ENCODE measurements around the gene WDR55.

WDR55 gene

GRCh38 chr5:140678993-140679392 is 14.3 kb downstream of the WDR55 start:
- TF ChIP-seq CTCF (IDR thresholded peaks at IDR 0.05; ENCODE audit: low read depth, low read length) (no peak), EZH2phosphoT487 (IDR thresholded peaks at IDR 0.05; ENCODE audit: low read depth) (no peak)
- H3K36me3 ChIP-seq (replicated peaks; ENCODE audit: low read depth, low read length): peaks cover 5% of the 10 kb centered on the region
- H2AFZ ChIP-seq (ENCODE audit: low read depth, low read length): no peak overlapping the region
- H3K4me1 ChIP-seq (ENCODE audit: low read length): no peaks in the 10 kb centered on the region
- H3K9me3 ChIP-seq (ENCODE audit: insufficient read depth, low read length): no peaks in the 10 kb centered on the region
- H3K27ac ChIP-seq (ENCODE audit: low read length): no peak overlapping the region
- no peak overlapping the region for H3K9ac ChIP-seq (ENCODE audit: low read length)
- H3K27me3 ChIP-seq (ENCODE audit: low read depth, low read length): no peaks in the 10 kb centered on the region
- H3K4me3 ChIP-seq (ENCODE audit: low read length): no peak overlapping the region
- no peaks in the 10 kb centered on the region for H3K79me2 ChIP-seq (ENCODE audit: low read length)
- H3K4me2 ChIP-seq (ENCODE audit: low read length): no peak overlapping the region
- H4K20me1 ChIP-seq (ENCODE audit: insufficient read depth, low read length): no peaks in the 10 kb centered on the region

- Histone ChIP-seq H3K27ac (ENCODE audit: low read length) (0 out of 2 replicates have a peak overlapping the region, but pooled peaks have one; percentile 44), H2AFZ (ENCODE audit: low read depth, low read length) (no peak overlapping the region; the same call in 1 of the 2 replicates), H3K36me3 (replicated peaks; ENCODE audit: low read depth, low read length) (peaks cover 5% of the 10 kb centered on the region), H3K4me3 (ENCODE audit: low read length) (peak overlapping the region; percentile 98), H3K79me2 (ENCODE audit: low read length) (peaks cover 39% of the 10 kb centered on the region), H3K9ac (ENCODE audit: low read length) (peak overlapping the region; percentile 89), H3K9me3 (ENCODE audit: insufficient read depth, low read length) (no peaks in the 10 kb centered on the region), H3K4me1 (ENCODE audit: low read length) (peaks cover 10% of the 10 kb centered on the region), H4K20me1 (ENCODE audit: insufficient read depth, low read length) (no peaks in the 10 kb centered on the region), H3K4me2 (ENCODE audit: low read length) (peak overlapping the region; percentile 94), H3K27me3 (ENCODE audit: low read depth, low read length) (no peaks in the 10 kb centered on the region)
- TF ChIP-seq EZH2phosphoT487 (IDR thresholded peaks at IDR 0.05; ENCODE audit: low read depth): no peak
- no peak for TF ChIP-seq CTCF (IDR thresholded peaks at IDR 0.05; ENCODE audit: low read depth, low read length)
These were observed 25.8 kb downstream of the WDR55 start for GRCh38 chr5:140690376-140690932.

GRCh38 chr5:140690941-140691924 is 26.5 kb downstream of the WDR55 start, which contains the start of the genes HARS1 and HARS2:
Gene HARS1, minus strand, starts transcription at chr5:140691370. Its CDS starts 66 bp downstream, at chr5:140691304.
Gene HARS2, plus strand, starts transcription at chr5:140691455. Its CDS starts 194 bp downstream, at chr5:140691649.
- peaks cover 8% of the 10 kb centered on the region for H3K36me3 ChIP-seq (replicated peaks; ENCODE audit: low read depth, low read length)
- H3K79me2 ChIP-seq (ENCODE audit: low read length): peaks cover 39% of the 10 kb centered on the region
- peak within 1 kb of the TSS; percentile 82 for H2AFZ ChIP-seq (ENCODE audit: low read depth, low read length)
- peaks cover 10% of the 10 kb centered on the region for H3K4me1 ChIP-seq (ENCODE audit: low read length)
- peak within 1 kb of the TSS; percentile 44 for H3K27ac ChIP-seq (ENCODE audit: low read length)
- no peaks in the 10 kb centered on the region for H3K9me3 ChIP-seq (ENCODE audit: insufficient read depth, low read length)
- H3K4me2 ChIP-seq (ENCODE audit: low read length): peak within 1 kb of the TSS; percentile 94
- H3K4me3 ChIP-seq (ENCODE audit: low read length): peak within 1 kb of the TSS; percentile 98
- TF ChIP-seq CTCF (IDR thresholded peaks at IDR 0.05; ENCODE audit: low read depth, low read length): no peak
- no peak for TF ChIP-seq EZH2phosphoT487 (IDR thresholded peaks at IDR 0.05; ENCODE audit: low read depth)
- no peaks in the 10 kb centered on the region for H3K27me3 ChIP-seq (ENCODE audit: low read depth, low read length)
- H3K9ac ChIP-seq (ENCODE audit: low read length): peak within 1 kb of the TSS; percentile 89
- H4K20me1 ChIP-seq (ENCODE audit: insufficient read depth, low read length): no peaks in the 10 kb centered on the region

GRCh38 chr5:140694276-140694675 is 29.6 kb downstream of the WDR55 start:
- no peak overlapping the region for H3K4me3 ChIP-seq (ENCODE audit: low read length)
- no peaks in the 10 kb centered on the region for H4K20me1 ChIP-seq (ENCODE audit: insufficient read depth, low read length)
- H3K4me2 ChIP-seq (ENCODE audit: low read length): no peak overlapping the region
- H3K79me2 ChIP-seq (ENCODE audit: low read length): peaks cover 39% of the 10 kb centered on the region
- H2AFZ ChIP-seq (ENCODE audit: low read depth, low read length): no peak overlapping the region
- H3K9ac ChIP-seq (ENCODE audit: low read length): no peak overlapping the region
- no peak for TF ChIP-seq CTCF (IDR thresholded peaks at IDR 0.05; ENCODE audit: low read depth, low read length)
- TF ChIP-seq EZH2phosphoT487 (IDR thresholded peaks at IDR 0.05; ENCODE audit: low read depth): no peak
- peaks cover 24% of the 10 kb centered on the region for H3K36me3 ChIP-seq (replicated peaks; ENCODE audit: low read depth, low read length)
- H3K4me1 ChIP-seq (ENCODE audit: low read length): peaks cover 10% of the 10 kb centered on the region
- H3K27me3 ChIP-seq (ENCODE audit: low read depth, low read length): no peaks in the 10 kb centered on the region
- no peaks in the 10 kb centered on the region for H3K9me3 ChIP-seq (ENCODE audit: insufficient read depth, low read length)
- no peak overlapping the region for H3K27ac ChIP-seq (ENCODE audit: low read length)
